Posterior cingulate gyrus (tissue), 11 donors: ENCODE results near the gene HNRNPAB.

Experiments
- DNase-seq, 10 donors: peaks; one replicate each; pipeline versions ENCODE4 v3.0.0 to v3.0.0-alpha.2; 2020 to 2021; ENCODE audit warnings: mixed read lengths in 3 of 10
- intact Hi-C: fragments of 100-400 bp; cut with DNase I; formaldehyde crosslinking; loops from one replicate; pipeline ENCODE4 v1.15.1; 2023

Gene HNRNPAB

GRCh38 chr5:178204182-178204934 lies at the start of gene HNRNPAB:
Gene HNRNPAB (plus strand): TSS chr5:178204533. CDS start chr5:178204838, 305 bp downstream.
- peak; percentile 94 to 99 (median 96) for DNase-seq
- intact Hi-C loops: no loop called here

GRCh38 chr5:178155065-178155464 lies 49.3 kb upstream of the HNRNPAB start:
- intact Hi-C loops: no loop called here
- DNase-seq: peak in 1 of 10 donors; percentile 43

- no peak for DNase-seq
- intact Hi-C loops: loop anchor here (5.0 kb wide), 1 partner anchor 98 kb away; no protein-coding TSS in a partner anchor
Observed at GRCh38 chr5:178160176-178160575, 44.2 kb upstream of the HNRNPAB start.

GRCh38 chr5:178162481-178162880 lies 41.9 kb upstream of the HNRNPAB start:
- DNase-seq: no peak
- intact Hi-C loops: loop anchor here (5.0 kb wide), 1 partner anchor 100 kb away; no protein-coding TSS in a partner anchor

- intact Hi-C loops: loop anchor here (1.0 to 5.0 kb wide), 2 partner anchors 88 to 102 kb away; no protein-coding TSS in a partner anchor
- DNase-seq: peak; percentile 71 to 97 (median 90)
Observed at GRCh38 chr5:178163772-178164735, 40.3 kb upstream of the HNRNPAB start.

GRCh38 chr5:178165581-178165980 lies 38.8 kb upstream of the HNRNPAB start:
- DNase-seq: peak in 1 of 10 donors; percentile 78
- intact Hi-C loops: no loop called here

GRCh38 chr5:178170455-178170854 lies 33.9 kb upstream of the HNRNPAB start:
- intact Hi-C loops: no loop called here
- no peak for DNase-seq

- intact Hi-C loops: no loop called here
- no peak for DNase-seq
Observed at GRCh38 chr5:178174456-178174855, 29.9 kb upstream of the HNRNPAB start.

- no peak for DNase-seq
- intact Hi-C loops: no loop called here
Observed at GRCh38 chr5:178176791-178177190, 27.5 kb upstream of the HNRNPAB start.

- DNase-seq: no peak
- intact Hi-C loops: no loop called here
Observed at GRCh38 chr5:178177569-178177968, 26.8 kb upstream of the HNRNPAB start.

GRCh38 chr5:178180141-178180863 lies 24.0 kb upstream of the HNRNPAB start:
- no peak for DNase-seq
- intact Hi-C loops: no loop called here

- intact Hi-C loops: no loop called here
- no peak for DNase-seq
Observed at GRCh38 chr5:178182158-178182876, 22.0 kb upstream of the HNRNPAB start.

GRCh38 chr5:178186427-178186826 lies 17.9 kb upstream of the HNRNPAB start:
- DNase-seq: no peak
- intact Hi-C loops: no loop called here

- peak in 1 of 10 donors; percentile 84 for DNase-seq
- intact Hi-C loops: no loop called here
Observed at GRCh38 chr5:178187014-178187413, 17.3 kb upstream of the HNRNPAB start, which contains the start of gene GMCL2. Gene GMCL2 (minus strand): TSS chr5:178187371. CDS start chr5:178187299, 72 bp downstream.

- intact Hi-C loops: no loop called here
- no peak for DNase-seq
Observed at GRCh38 chr5:178189433-178189832, 14.9 kb upstream of the HNRNPAB start.

- no peak for DNase-seq
- intact Hi-C loops: no loop called here
Observed at GRCh38 chr5:178191661-178192060, 12.7 kb upstream of the HNRNPAB start.

- no peak for DNase-seq
- intact Hi-C loops: no loop called here
Observed at GRCh38 chr5:178192244-178192643, 12.1 kb upstream of the HNRNPAB start.

GRCh38 chr5:178192787-178193186 lies 11.5 kb upstream of the HNRNPAB start:
- intact Hi-C loops: no loop called here
- no peak for DNase-seq

- intact Hi-C loops: no loop called here
- no peak for DNase-seq
Observed at GRCh38 chr5:178193251-178193809, 11.0 kb upstream of the HNRNPAB start.
